IPS DF 19.7 (cell line): ENCODE data around the gene FOXP1.

ENCODE experiments used
- DNase-seq: peaks from one replicate; pipeline ENCODE4 v3.0.0-alpha.2; 2013; ENCODE audit warnings: low read depth, low spot score

FOXP1 gene

GRCh38 chr3:71583566-71584393 is at the start of gene FOXP1:
Gene FOXP1, minus strand, starts transcription at chr3:71583728. Its CDS starts 385,347 bp downstream, at chr3:71198381.
- DNase-seq, result peak; percentile 54

GRCh38 chr3:71629711-71630110 is 46.2 kb upstream of the FOXP1 start:
- DNase-seq, result no peak

GRCh38 chr3:71629289-71629688 is 45.8 kb upstream of the FOXP1 start:
- no peak for DNase-seq

DNA sequence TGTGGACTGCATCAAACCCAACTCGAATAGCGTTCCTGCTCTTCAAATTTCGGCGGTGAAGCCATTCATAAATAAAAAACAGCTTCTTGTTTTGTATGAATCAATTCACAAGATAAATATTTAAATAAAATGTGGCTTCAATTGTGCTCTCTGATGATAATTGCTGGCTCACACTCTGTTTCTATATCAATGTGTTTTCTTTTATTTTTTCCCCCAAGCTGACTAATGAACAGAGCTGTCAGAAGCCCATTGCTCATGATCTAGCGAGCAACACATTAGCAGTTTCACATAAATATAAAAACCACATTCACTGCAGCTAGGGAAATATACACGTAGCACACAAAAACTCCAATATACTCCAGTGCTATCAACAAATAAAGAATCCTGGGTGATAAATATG is 45.0 kb upstream of the FOXP1 start:
- DNase-seq, result no peak

DNA sequence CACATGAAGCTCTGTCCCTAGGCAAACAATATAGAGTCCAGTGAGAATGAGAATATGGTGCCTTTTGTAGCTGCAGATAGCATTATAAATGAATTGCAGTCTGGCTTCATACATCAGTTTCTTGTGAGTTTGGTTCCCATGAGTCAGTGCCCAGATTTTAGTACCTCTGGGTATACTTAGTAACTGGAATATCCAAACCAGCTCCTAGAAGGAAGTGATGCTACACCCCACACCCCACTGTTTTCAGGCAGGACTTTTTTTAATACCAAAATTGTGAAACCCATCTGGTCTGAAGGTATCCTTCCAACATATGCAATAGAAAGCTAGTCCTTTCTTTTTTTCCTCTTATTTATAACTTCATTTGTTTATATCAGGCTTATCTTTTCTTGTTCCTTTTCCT is 42.1 kb upstream of the FOXP1 start:
- no peak for DNase-seq

- DNase-seq, result no peak
These were observed 38.5 kb upstream of the FOXP1 start for GRCh38 chr3:71621825-71622537.

DNA sequence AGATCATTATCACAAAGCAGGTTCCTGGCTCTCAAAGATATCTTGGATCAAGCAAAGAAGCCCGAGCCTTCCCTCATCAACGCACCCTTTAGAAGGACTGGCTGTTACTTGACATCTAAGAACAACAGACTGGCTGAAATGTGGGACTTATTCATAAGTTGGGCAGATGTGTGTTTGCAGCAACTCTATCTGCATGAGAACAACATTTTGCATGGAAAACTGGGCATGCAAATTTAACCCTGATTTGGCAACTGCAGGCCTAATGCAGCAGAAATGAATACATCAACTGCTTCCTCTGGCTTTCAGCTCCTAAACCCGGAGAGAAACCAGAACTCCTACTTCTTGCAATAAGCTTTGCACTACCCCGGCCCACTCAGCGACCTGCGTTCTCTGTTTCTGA is 35.0 kb upstream of the FOXP1 start:
- no peak for DNase-seq

DNA sequence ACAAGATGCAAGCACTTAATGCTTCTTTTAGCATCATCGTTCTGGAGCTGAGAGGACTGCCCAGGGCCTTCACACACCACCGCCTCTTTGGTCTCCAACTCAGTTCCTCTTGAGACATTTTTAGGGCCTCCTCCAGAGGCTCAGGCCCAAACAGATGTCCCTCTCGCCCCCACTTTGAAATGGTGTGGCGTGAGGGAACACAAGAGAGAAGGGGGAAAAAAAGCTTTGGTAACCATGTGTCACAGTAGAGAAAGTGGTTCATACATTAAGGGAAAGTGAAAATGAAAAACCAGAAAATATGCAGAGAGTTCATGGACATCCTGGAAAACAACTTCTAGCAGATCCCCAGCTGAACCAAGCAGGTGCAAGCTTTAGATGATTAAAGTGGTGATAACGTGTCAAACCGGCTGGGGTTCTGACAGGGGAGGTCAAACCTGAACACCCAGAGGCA is 33.1 kb upstream of the FOXP1 start:
- DNase-seq, result no peak

- DNase-seq, result no peak
These were observed 31.3 kb upstream of the FOXP1 start for GRCh38 chr3:71614869-71615268.

DNA sequence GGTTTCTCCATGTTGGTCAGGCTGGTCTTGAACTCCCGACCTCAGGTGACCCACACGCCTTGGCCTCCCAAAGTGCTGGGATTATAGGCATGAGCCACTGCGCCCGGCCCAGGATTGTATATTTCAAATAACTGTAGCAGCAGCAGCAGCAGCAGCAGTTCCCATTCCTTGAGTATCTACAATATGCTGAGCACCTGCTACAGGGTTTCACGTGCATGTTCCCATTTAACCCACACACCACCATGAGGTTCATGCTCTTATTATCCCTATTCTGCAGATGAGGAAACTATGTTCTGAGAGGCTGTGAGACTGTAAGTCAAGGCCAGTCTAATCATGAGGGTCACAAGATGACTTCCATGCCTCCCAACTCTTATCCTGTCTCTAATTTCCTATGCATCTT is 30.9 kb upstream of the FOXP1 start:
- no peak for DNase-seq

- DNase-seq, result no peak
These were observed 27.6 kb upstream of the FOXP1 start for GRCh38 chr3:71611099-71611498.

- no peak for DNase-seq
These were observed 23.8 kb upstream of the FOXP1 start for GRCh38 chr3:71607364-71607763.

DNA sequence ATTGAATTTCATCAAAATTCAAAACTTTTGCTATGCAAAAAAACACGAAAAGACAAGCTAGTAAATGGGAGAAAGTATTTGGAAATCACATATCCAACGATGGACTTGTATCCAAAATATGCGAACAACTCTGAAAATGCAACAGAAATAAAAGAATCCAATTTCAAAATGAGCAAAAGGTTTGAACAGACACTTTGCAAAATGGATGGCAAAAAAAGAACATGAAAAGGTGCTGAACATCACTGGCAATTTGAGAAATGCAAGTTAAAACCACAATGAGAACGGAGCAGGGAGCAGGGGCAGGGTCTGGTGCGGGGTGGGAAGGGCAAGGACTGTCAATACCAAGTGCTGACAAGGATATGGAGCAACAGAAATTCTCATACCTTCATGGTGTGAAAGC is 23.1 kb upstream of the FOXP1 start:
- DNase-seq, result no peak

- DNase-seq, result no peak
These were observed 18.7 kb upstream of the FOXP1 start for GRCh38 chr3:71602256-71602655.

DNA sequence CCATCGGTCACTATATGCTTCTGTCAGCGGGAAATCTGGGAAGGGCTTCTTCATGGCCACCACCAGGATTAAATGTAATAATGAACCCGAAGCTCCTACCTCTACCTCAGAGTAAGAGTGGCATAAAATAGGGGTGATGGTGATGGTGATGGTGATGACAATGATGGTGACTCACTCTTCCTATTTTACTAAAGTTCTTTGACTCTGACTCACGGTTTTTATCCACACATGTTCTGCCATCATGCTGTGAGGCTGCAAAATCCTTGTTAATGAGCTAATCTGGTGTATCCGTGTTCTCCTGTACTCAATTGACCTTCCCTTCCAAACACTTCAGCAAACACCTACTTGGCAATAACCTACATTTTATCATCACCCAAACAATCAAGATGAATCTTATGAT is 18.3 kb upstream of the FOXP1 start:
- DNase-seq, result no peak

- DNase-seq, result no peak
These were observed 17.2 kb upstream of the FOXP1 start for GRCh38 chr3:71600646-71601288.

DNA sequence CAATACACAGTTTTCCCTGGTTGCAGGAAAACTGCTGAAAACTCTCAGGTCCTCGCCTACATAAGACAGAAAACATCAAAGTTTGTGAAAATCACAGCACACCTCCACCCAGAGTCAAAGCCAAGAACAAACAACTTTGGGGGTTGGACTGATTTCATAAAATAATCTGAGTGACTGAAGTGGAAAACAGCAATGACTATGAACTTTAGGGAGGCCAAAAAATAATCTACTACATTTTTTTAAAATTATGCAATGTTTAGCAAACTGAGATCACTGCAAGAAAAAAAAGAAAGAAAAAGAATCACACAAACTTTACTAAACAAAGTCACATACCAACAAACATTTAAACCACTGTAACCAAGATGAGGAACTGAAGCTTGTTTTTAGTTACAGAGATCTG is 15.9 kb upstream of the FOXP1 start:
- DNase-seq, result no peak

DNA sequence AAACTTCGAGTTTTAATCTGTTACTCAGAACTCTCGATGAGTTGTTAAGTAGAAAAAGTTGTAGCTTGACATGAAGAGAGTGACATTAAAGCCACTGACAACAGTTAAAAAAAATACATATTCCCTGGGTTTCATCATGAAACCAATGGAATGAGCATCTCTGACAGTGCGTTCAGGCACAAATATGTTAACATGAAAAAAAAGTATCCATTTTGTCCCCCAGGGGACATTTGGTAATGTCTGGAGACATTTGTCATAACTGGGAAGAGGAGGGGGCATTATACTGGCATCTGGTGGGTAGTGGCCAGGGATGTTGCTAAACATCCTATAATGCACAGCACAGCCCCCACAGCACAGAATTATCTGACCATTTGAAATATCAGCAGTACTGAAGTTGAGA is 14.8 kb upstream of the FOXP1 start:
- no peak for DNase-seq

DNA sequence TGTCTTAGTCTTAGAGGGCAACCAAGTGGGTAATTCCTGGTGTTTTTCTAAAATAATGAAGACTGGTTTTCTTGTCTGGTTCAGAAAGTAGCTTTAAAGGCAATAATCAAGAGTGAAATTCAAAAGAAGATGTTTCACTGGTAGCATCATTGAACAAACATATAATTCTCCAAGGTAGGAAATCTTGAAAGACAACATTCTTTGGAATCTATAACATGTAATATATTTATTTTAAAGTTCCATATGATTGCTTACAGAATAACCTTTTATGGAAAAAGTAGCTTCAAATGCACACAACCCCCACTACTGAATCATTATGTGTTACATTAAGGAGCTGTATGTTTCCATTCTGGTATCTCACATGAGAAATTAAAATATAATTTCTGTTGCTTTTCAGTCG is 13.8 kb upstream of the FOXP1 start:
- DNase-seq, result no peak

DNA sequence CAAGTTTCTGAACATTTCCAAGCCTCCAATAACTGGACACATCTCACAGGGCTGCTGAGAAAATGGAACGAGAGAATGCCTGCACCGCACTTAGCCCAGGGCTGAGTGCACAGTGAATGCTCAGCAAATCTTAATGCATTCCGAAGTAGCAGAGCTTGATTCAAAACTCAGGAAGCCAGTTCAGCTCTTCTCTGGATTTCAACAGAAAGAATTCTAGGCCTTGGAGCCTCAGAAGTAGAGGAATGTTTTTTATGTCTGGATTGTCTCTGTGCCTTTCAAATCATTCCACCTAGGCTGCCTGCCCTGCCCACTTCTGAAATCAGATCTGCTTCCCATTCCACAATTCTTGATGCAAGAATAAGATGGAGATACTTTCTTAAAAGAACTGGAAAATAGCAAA is 9.6 kb upstream of the FOXP1 start:
- DNase-seq, result no peak

DNA sequence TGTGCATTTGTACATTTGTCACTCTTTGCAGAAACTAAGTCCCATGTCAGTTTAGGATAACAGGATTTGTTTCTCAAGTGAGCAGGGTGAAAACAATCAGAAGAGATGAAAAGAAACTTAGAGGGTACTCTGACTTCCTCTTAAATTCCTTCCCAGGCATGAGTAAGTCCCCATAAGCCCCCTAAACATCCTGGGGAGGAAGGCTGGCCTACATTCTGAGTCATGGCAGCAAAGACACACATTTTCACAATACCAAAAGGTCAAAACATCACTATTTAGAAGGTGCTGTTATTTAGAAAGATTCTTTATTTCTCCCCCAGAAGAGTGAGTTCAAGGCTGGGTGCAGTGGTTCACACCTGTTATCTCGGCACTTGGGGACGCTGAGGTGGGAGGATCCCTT is 7.6 kb upstream of the FOXP1 start:
- no peak for DNase-seq

- no peak for DNase-seq
These were observed 5.6 kb upstream of the FOXP1 start for GRCh38 chr3:71589132-71589531.

- no peak for DNase-seq
These were observed 4.4 kb upstream of the FOXP1 start for GRCh38 chr3:71587958-71588357.
